Upper lobe of left lung (tissue), 4 donors: ENCODE results near the gene PACS2.

ENCODE experiments used
- CTCF ChIP-seq, 6 experiments: fragments of 450-650 bp in 4 of 6; fragments of 200-600 bp in 2 of 6; sonication (generic) in 2 of 6; IDR thresholded peaks; one replicate each; pipeline ENCODE4 v1.5.1; 2016 to 2019; ENCODE audit warnings: antibody characterized with exemption in 6 of 6
- EP300 ChIP-seq, 4 donors: sonication (generic); formaldehyde crosslinking; IDR thresholded peaks; one replicate each; pipeline ENCODE4 v1.5.1; 2017; ENCODE audit warnings: antibody characterized with exemption in 4 of 4, control low read depth in 2 of 4
- POLR2A ChIP-seq, 4 donors: fragments of 450-650 bp; IDR thresholded peaks; one replicate each; pipeline ENCODE4 v1.5.1; 2016 to 2017; ENCODE audit warnings: antibody characterized with exemption in 4 of 4, mild to moderate bottlenecking in 2 of 4

- TF ChIP-seq CTCF (IDR thresholded peaks at IDR 0.05), result no peak
- TF ChIP-seq POLR2A (IDR thresholded peaks at IDR 0.05), result no peak
- TF ChIP-seq EP300 (IDR thresholded peaks at IDR 0.05), result no peak
Measured at GRCh38 chr14:105347587-105347968, 33.0 kb downstream of the PACS2 start.
